B cell (primary cell): ENCODE measurements around the gene CCIN. TPM values are rescaled to one million over a fixed set of nuclear protein-coding genes. Genes with fewer than 3 reads are reported as not detected.
"Not testable (repeated sequence)": the region's sequence is repeated elsewhere in the genome, so short reads cannot be mapped to it uniquely, and the experiment has no call there.

Experiments
- ATAC-seq: fragments of 200-7000 bp; cut with Tn5 transposase; one replicate; pipeline ENCODE4 v1.10.0; 2021; ENCODE audit warnings: low read depth, mild to moderate bottlenecking, moderate number of reproducible peaks, moderate library complexity
- CTCF ChIA-PET: fragments of 350-600 bp; sonication (Branson Sonifier 250); formaldehyde crosslinking; loops from one replicate; lab custom pipeline; 2021; ENCODE audit warnings: antibody characterized with exemption, inconsistent platforms; lab: Charles Lee
- POLR2A ChIA-PET: fragments of 350-600 bp; sonication (Branson Sonifier 250); formaldehyde crosslinking; loops from one replicate; lab custom pipeline; 2021; ENCODE audit warnings: antibody characterized with exemption; lab: Charles Lee
- DNase-seq: peaks from one replicate; pipeline ENCODE4 v3.0.0; 2013
- H2AFZ ChIP-seq: 2 replicates; pipeline ENCODE4 v1.6.1; 2012; ENCODE audit warnings: mild to moderate bottlenecking, low read depth, low read length; ENCODE audit not compliant: insufficient read depth, poor library complexity, severe bottlenecking
- H3K27ac ChIP-seq, 2 donors: 1 replicate in 1 of 2; 2 replicates in 1 of 2; pipeline ENCODE4 v1.5.1; 2012 to 2013; ENCODE audit warnings: low read length in 2 of 2, mild to moderate bottlenecking in 2 of 2, moderate library complexity in 1 of 2
- H3K27me3 ChIP-seq, 4 experiments: fragments of 200-600 bp in 1 of 4; sonication (generic) in 1 of 4; replicated peaks in 1 of 4; 1 replicate in 2 of 4; 2 replicates in 2 of 4; pipeline versions ENCODE4 v1.6.1 to v1.7.0; 2013 to 2016; ENCODE audit warnings: low read length in 3 of 4, mild to moderate bottlenecking in 2 of 4, mixed read lengths in 1 of 4, moderate library complexity in 1 of 4; ENCODE audit not compliant: insufficient read depth in 4 of 4, control insufficient read depth in 3 of 4; ENCODE audit errors: control extremely low read depth in 1 of 4
- H3K36me3 ChIP-seq, 2 experiments: replicated peaks in 1 of 2; 1 replicate in 1 of 2; 2 replicates in 1 of 2; pipeline versions ENCODE4 v1.6.1 to v1.7.1; 2013; ENCODE audit warnings: low read length in 1 of 2; ENCODE audit not compliant: insufficient read depth in 2 of 2, control insufficient read depth in 1 of 2; ENCODE audit errors: control extremely low read depth in 1 of 2, extremely low read depth in 1 of 2
- H3K4me1 ChIP-seq, 2 donors: fragments of 200-600 bp in 1 of 2; sonication (generic) in 1 of 2; 1 replicate in 1 of 2; 2 replicates in 1 of 2; pipeline versions ENCODE4 v1.5.1 to v1.6.1; 2013 to 2017; ENCODE audit warnings: low read length in 2 of 2; ENCODE audit not compliant: control insufficient read depth in 2 of 2, insufficient read depth in 2 of 2
- H3K4me2 ChIP-seq: replicated peaks from 2 replicates; pipeline ENCODE3; 2012; ENCODE audit warnings: mild to moderate bottlenecking, low read depth, low read length; ENCODE audit not compliant: poor library complexity, severe bottlenecking
- H3K4me3 ChIP-seq, 5 experiments: fragments of 200-600 bp in 1 of 5; sonication (generic) in 1 of 5; 1 replicate in 3 of 5; 2 replicates in 2 of 5; pipeline versions ENCODE4 v1.5.1 to v1.7.0; 2011 to 2016; ENCODE audit warnings: low read length in 4 of 5, mild to moderate bottlenecking in 4 of 5, low read depth in 2 of 5, control low read depth in 1 of 5, moderate library complexity in 1 of 5; ENCODE audit not compliant: insufficient read depth in 1 of 5; ENCODE audit errors: control extremely low read depth in 1 of 5, extremely low read depth in 1 of 5
- H3K79me2 ChIP-seq: fragments of 200-600 bp; sonication (generic); one replicate; pipeline ENCODE4 v1.6.0; 2016; ENCODE audit warnings: low read length; ENCODE audit not compliant: control insufficient read depth, insufficient read depth
- H3K9ac ChIP-seq: fragments of 200-600 bp; sonication (generic); 2 replicates; pipeline ENCODE4 v1.6.1; 2017; ENCODE audit warnings: mild to moderate bottlenecking, low read length, moderate library complexity
- H3K9me3 ChIP-seq, 3 donors: one replicate each; pipeline versions ENCODE4 v1.6.1 to v1.7.1; 2013; ENCODE audit warnings: low read length in 2 of 3; ENCODE audit not compliant: control insufficient read depth in 2 of 3, insufficient read depth in 1 of 3; ENCODE audit errors: control extremely low read depth in 1 of 3
- H4K20me1 ChIP-seq: 2 replicates; pipeline ENCODE4 v1.6.0; 2012; ENCODE audit warnings: mild to moderate bottlenecking, low read length; ENCODE audit not compliant: insufficient read depth, control insufficient read depth, poor library complexity, severe bottlenecking
- H3K27ac Mint-ChIP-seq: one replicate; pipeline ENCODE4 v1.8.0; 2021; ENCODE audit warnings: mixed read lengths
- H3K27me3 Mint-ChIP-seq: one replicate; pipeline ENCODE4 v1.8.0; 2021; ENCODE audit warnings: mixed read lengths
- H3K4me1 Mint-ChIP-seq: one replicate; pipeline ENCODE4 v1.8.0; 2021; ENCODE audit warnings: mixed read lengths
- H3K4me3 Mint-ChIP-seq: one replicate; pipeline ENCODE4 v1.8.0; 2021; ENCODE audit warnings: mixed read lengths
- H3K9me3 Mint-ChIP-seq: one replicate; pipeline ENCODE4 v1.8.0; 2022; ENCODE audit warnings: mixed read lengths; ENCODE audit not compliant: insufficient read depth
- EZH2 ChIP-seq: IDR thresholded peaks from 2 replicates; pipeline ENCODE4 v1.6.1; 2012; ENCODE audit warnings: borderline replicate concordance, low read depth, mild to moderate bottlenecking, moderate library complexity, low read length; ENCODE audit not compliant: insufficient read depth, poor library complexity, severe bottlenecking
- WGBS: methylation state at CpG from one replicate; pipeline ENCODE4 v1.1.5; 2013; ENCODE audit warnings: missing lambda C conversion rate; ENCODE audit not compliant: insufficient coverage; 5-methylcytosine and 5-hydroxymethylcytosine counted together
- intact Hi-C: fragments of 100-400 bp; cut with micrococcal nuclease; formaldehyde crosslinking; loops from one replicate; pipeline ENCODE4 v1.10.0; 2022
- polyA plus RNA-seq: library from polyadenylated mRNA; depleted of rRNA; stranded (reverse); fragments of >200 nt; gene quantifications from 2 replicates; pipeline ENCODE4 v1.2.3, GENCODE V29; 2012
- total RNA-seq, 2 donors: library from RNA; stranded (reverse); fragments of 120-200 nt in 1 of 2; gene quantifications; 1 replicate in 1 of 2; 2 replicates in 1 of 2; pipeline versions ENCODE4 v1.2.3 to v1.2.4, GENCODE V29; 2013 to 2022
- TF ChIP-seq, protein P1 (sequence below): fragments of 200-600 bp; IDR thresholded peaks from one replicate; pipeline ENCODE4 v1.8.0; 2022; ENCODE audit warnings: antibody characterized with exemption, mild to moderate bottlenecking

Gene CCIN
- total and polyA plus RNA-seq, 2 donors (not counting 1 experiment from before 2014, with no cell fraction given) = 0.15 TPM; not detected in 1

- ATAC-seq = no peak
- Histone ChIP-seq H3K36me3 (no peaks in the 10 kb centered on the region), H3K4me1 (peaks cover 15 to 18% of the 10 kb centered on the region in 2 donors), H2AFZ (no peak overlapping the region), H3K79me2 (peaks cover 2% of the 10 kb centered on the region), H3K9ac (no peak overlapping the region), H3K27me3 (no peaks in the 10 kb centered on the region), H4K20me1 (no peaks in the 10 kb centered on the region), H3K4me3 (no peak overlapping the region), H3K9me3 (peaks cover 0 to 4% (median 3%) of the 10 kb centered on the region in 3 donors), H3K27ac (no peak overlapping the region), H3K4me2 (no peak overlapping the region)
- ChIA-PET POLR2A (no interaction called here), CTCF (interaction anchor here (1.1 kb wide), 1 partner anchor 14 kb away, joined by 7 read pairs; no protein-coding TSS in a partner anchor)
- DNase-seq = no peak
- WGBS = no CpG with 5 or more reads among the region's 2 CpGs
- no peaks in the 10 kb centered on the region for H3K9me3 Mint-ChIP-seq
- H3K27ac Mint-ChIP-seq = no peak overlapping the region
- H3K4me1 Mint-ChIP-seq = peaks cover 14% of the 10 kb centered on the region
- intact Hi-C loops = no loop called here
- TF ChIP-seq EZH2 = no peak
- TF ChIP-seq, protein P1, sequence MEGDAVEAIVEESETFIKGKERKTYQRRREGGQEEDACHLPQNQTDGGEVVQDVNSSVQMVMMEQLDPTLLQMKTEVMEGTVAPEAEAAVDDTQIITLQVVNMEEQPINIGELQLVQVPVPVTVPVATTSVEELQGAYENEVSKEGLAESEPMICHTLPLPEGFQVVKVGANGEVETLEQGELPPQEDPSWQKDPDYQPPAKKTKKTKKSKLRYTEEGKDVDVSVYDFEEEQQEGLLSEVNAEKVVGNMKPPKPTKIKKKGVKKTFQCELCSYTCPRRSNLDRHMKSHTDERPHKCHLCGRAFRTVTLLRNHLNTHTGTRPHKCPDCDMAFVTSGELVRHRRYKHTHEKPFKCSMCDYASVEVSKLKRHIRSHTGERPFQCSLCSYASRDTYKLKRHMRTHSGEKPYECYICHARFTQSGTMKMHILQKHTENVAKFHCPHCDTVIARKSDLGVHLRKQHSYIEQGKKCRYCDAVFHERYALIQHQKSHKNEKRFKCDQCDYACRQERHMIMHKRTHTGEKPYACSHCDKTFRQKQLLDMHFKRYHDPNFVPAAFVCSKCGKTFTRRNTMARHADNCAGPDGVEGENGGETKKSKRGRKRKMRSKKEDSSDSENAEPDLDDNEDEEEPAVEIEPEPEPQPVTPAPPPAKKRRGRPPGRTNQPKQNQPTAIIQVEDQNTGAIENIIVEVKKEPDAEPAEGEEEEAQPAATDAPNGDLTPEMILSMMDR = no peak
- no peaks in the 10 kb centered on the region for H3K27me3 Mint-ChIP-seq
- H3K4me3 Mint-ChIP-seq = no peak overlapping the region
Observed at GRCh38 chr9:36158122-36158521, 11.1 kb upstream of the CCIN start.

GRCh38 chr9:36158917-36159316, 10.3 kb upstream of the CCIN start:
- H3K4me3 ChIP-seq = no peak overlapping the region
- no peak for ATAC-seq
- no peak overlapping the region for H2AFZ ChIP-seq
- Mint-ChIP-seq H3K4me1 (peaks cover 7% of the 10 kb centered on the region), H3K27ac (no peak overlapping the region), H3K9me3 (no peaks in the 10 kb centered on the region), H3K4me3 (no peak overlapping the region), H3K27me3 (no peaks in the 10 kb centered on the region)
- H4K20me1 ChIP-seq = no peaks in the 10 kb centered on the region
- peaks cover 0 to 4% (median 3%) of the 10 kb centered on the region in 3 donors for H3K9me3 ChIP-seq
- TF ChIP-seq, protein P1 = no peak
- no peak for TF ChIP-seq EZH2
- peaks cover 9 to 10% of the 10 kb centered on the region in 2 donors for H3K4me1 ChIP-seq
- no peaks in the 10 kb centered on the region for H3K79me2 ChIP-seq
- no peaks in the 10 kb centered on the region for H3K27me3 ChIP-seq
- CTCF ChIA-PET = interaction anchor here (1.0 to 1.1 kb wide), 2 partner anchors 15 to 56 kb away, joined by 4 to 7 read pairs; no protein-coding TSS in a partner anchor
- WGBS = 98% methylated on average over 6 of the region's 7 CpGs
- POLR2A ChIA-PET = interaction anchor here (0.7 kb wide), 1 partner anchor 14 kb away, joined by 3 read pairs; no protein-coding TSS in a partner anchor
- DNase-seq = no peak
- H3K4me2 ChIP-seq = no peak overlapping the region
- H3K27ac ChIP-seq = no peak overlapping the region
- no peak overlapping the region for H3K9ac ChIP-seq
- intact Hi-C loops = no loop called here
- H3K36me3 ChIP-seq = no peaks in the 10 kb centered on the region

DNA sequence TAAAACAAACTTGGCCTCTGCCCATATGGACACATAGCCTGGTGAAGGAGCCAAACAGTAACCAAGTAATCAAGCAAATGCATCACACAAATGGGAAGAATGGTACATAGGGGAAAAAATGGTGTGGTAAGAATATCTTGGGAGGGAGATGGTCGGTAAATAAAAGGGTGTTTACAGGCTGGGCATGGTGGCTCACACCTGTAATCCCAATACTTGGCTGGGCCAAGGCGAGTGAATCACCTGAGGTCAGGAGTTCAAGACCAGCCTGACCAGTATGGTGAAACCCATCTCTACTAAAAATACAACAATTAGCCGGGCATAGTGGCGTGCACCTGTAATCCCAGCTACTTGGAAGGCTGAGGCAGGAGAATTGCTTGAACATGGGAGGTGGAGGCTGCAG, 9.7 kb upstream of the CCIN start:
- H3K36me3 ChIP-seq, H3K27ac Mint-ChIP-seq, H3K27ac ChIP-seq, intact Hi-C loops, ATAC-seq, H3K9me3 ChIP-seq, H3K4me3 Mint-ChIP-seq, H3K4me1 Mint-ChIP-seq, DNase-seq, H3K27me3 Mint-ChIP-seq, POLR2A ChIA-PET, H3K4me2 ChIP-seq, H3K27me3 ChIP-seq, H3K79me2 ChIP-seq, H3K9me3 Mint-ChIP-seq, H3K4me3 ChIP-seq, H3K4me1 ChIP-seq, H2AFZ ChIP-seq, H3K9ac ChIP-seq, H4K20me1 ChIP-seq: not testable (repeated sequence)
- CTCF ChIA-PET = interaction anchor here (1.0 to 1.2 kb wide), 3 partner anchors 15 to 57 kb away, joined by 4 to 7 read pairs (median 5); no protein-coding TSS in a partner anchor
- no CpG with 5 or more reads among the region's 4 CpGs for WGBS
